GM18498 (cell line): ENCODE results near the gene AASDHPPT.
"Not testable (repeated sequence)": the region's sequence is repeated elsewhere in the genome, so short reads cannot be mapped to it uniquely, and the experiment has no call there.

ENCODE experiments used
- ATAC-seq: cut with Tn5 transposase; IDR thresholded peaks from one replicate; pipeline ENCODE4 v1.9.1; 2021; ENCODE audit warnings: mild to moderate bottlenecking, moderate library complexity; ENCODE audit not compliant: unreplicated experiment

AASDHPPT gene, protein sequence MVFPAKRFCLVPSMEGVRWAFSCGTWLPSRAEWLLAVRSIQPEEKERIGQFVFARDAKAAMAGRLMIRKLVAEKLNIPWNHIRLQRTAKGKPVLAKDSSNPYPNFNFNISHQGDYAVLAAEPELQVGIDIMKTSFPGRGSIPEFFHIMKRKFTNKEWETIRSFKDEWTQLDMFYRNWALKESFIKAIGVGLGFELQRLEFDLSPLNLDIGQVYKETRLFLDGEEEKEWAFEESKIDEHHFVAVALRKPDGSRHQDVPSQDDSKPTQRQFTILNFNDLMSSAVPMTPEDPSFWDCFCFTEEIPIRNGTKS

GRCh38 chr11:106077609-106078455, at the start of gene AASDHPPT:
AASDHPPT (plus strand) TSS chr11:106077662; CDS start chr11:106077711, 49 bp downstream.
- ATAC-seq = peak; percentile 21

GRCh38 chr11:106030609-106031008, 46.9 kb upstream of the AASDHPPT start:
- ATAC-seq = no peak

DNA sequence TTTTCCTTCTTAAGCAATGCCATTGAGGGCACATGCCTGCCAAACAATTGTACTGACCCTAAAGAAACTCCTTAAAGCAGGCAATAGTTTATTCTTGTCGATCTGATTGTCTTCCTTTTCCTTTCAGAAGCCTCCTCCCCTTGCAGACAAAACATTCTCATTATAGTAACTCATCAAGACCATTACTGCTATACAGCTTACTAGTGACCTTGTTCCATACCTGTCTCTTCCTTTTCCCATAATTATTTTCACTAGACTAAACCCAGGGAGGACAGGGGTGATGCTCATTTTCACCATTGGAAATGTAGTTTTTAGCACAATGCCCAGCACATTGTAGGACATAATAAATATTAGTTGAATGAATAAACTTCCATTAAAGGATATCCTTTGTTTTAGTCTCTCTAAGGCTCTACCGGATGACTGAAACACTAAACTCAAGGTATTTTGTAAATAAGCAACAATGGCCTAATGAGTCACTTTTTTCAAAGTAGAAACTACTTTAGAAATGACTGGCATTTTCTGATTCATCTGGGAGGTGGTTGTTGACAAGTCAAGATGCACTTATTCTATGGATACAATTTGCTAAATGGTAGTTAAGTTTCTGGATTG, 46.2 kb upstream of the AASDHPPT start:
- ATAC-seq = no peak

DNA sequence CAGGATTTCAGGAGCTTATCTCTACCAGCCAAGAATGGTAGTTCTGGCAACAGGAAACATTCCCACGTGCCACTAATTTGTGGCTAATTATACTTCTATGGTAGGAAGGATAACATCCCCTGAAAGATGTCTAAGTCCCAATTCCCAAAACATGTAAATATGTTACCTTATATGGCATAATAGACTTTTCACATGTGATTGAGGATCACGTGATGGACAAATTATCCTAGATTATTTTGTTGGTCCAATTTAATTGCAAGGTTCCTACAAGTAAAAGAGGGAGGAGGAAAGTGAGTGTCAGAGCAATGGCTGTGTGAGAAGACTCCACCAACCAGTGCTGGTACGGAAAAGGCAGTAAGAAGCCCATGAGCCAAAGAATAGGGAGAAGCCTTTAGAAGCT, 45.5 kb upstream of the AASDHPPT start:
- no peak for ATAC-seq

DNA sequence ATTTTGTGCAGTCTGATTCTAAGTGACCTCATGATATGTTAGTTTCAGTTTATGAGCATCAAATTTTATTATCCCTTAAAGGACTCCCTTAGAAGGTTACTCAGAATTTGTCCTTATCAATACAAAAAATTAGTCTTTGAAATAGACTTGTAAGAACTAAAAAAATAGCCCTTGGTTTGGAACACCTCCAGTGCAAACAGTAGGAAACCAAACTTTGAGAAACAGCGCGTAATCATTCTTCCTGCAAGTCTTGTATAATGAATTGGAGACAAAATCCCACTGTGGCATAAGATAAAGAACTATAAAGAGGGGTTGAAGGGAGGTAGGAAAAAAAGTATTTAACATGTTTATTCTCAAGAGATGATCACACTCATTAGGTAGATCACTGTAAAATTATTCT, 44.6 kb upstream of the AASDHPPT start:
- ATAC-seq = no peak

- no peak for ATAC-seq
These were observed 33.9 kb upstream of the AASDHPPT start for GRCh38 chr11:106043540-106043939.

DNA sequence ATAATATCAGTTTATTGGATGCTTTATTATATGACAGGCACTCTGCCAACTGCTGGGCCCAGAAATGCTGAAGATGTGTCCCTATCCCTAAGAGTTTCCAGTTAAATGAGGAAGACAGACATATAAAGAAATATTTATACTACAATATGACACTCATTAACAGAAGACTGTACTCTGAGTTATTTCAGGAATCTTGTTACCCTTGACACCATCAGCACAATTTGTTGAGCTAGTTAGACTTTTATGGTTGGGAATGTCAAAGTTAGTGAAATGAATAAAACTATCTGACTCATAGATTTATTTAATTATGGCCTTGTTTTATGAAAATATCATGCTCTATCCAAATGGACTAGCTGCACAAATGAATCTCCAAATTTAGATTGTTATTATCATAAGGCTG, 29.8 kb upstream of the AASDHPPT start:
- ATAC-seq = no peak

- no peak for ATAC-seq
These were observed 27.6 kb upstream of the AASDHPPT start for GRCh38 chr11:106049727-106050476.

DNA sequence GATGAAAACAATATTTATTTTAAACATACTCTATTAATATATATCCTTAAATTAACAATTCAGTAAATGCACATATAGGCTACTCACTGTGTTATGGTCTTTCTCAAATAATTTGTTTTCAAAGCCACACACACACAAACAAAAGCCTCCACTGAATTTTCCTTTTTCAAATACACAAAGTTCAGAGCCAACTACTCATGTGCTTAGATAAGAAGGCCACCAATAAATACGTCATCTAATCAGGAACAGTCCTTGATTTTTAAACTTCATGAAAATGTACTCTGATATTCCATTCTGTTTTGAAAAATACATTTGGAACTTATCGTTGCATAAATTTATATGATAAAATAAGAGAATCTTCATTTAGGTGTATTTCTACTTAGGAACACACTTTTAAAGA, 26.4 kb upstream of the AASDHPPT start:
- ATAC-seq = no peak

DNA sequence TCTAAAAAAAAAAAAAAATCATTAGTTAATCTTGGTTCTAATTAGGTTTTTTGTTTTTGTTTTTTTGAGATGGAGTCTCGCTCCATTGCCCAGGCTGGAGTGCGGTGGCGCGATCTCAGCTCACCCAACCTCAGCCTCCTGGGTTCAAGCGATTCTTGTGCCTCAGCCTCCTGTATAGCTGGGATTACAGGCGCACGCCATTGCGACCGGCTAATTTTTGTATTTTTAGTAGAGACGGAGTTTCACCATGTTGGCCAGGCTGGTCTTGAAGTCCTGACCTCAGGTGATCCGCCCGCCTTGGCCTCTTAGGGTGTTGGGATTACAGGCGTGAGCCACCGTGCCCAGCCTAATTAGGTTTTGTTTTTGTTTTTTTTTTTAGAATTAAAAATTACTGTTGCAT, 19.1 kb upstream of the AASDHPPT start:
- not testable (repeated sequence) for ATAC-seq

DNA sequence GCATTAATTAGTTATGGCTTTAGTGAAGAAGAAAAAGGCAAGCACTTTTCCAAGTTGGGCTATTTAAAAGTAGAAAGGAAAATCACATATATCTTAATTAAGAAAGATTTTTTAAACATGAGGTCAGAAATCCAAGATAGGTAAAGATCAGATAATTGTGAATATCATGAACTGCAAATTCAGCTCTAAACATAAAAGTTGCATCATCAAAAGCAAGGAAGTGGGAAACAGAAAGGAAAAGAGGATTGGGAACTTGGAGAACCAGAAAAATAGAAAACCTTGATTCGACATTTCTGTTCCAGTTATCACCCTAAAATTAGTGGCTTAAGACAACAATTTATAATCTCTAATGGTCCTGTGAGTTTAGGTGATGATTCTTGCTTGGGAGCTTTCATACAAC, 17.8 kb upstream of the AASDHPPT start:
- ATAC-seq = no peak

DNA sequence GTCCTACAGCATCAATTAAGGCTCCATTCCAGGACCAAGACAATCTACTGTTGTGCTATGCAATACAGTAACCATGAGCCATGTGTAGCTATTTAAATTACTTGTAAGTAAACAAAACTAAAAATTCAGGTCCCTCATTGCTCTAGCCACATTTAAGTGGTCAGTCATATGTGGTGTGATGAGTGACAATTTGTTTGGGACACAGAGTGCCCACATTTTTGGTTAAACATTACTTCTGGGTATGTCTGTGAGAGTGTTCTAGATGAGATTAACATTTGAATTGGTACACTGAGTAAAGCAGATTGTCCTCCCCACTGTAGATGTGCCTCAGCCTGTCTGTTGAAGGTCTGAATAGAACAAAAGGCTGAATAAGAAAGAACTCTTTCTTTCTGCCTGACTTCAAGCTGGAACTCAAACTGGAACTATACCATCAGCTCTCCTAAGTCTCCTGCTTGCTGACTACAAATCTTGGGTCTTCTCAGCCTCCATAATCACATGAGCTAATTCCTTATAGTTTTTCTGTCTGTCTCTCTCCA, 16.1 kb upstream of the AASDHPPT start:
- ATAC-seq = no peak

- peak; percentile 69 for ATAC-seq
These were observed 15.2 kb upstream of the AASDHPPT start for GRCh38 chr11:106061954-106062949.

DNA sequence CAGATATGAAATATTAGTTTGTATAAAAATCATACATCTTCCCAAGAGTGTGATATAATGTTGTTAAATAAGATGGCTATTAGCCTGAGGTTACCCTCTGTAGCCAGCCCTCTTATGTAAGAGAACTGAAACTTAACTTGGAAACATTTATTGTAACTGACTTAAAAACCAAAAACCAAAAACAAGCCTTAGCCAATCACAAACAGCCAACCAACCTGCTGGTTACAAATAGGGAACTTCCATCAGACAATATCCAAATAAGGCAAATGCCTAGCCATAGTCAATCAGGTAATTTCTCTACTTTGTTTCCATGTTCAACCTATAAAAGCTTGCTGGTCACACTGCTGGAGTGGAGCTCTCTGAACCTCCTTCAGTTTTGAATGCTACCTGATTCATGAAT, 14.5 kb upstream of the AASDHPPT start:
- peak; percentile 53 for ATAC-seq

DNA sequence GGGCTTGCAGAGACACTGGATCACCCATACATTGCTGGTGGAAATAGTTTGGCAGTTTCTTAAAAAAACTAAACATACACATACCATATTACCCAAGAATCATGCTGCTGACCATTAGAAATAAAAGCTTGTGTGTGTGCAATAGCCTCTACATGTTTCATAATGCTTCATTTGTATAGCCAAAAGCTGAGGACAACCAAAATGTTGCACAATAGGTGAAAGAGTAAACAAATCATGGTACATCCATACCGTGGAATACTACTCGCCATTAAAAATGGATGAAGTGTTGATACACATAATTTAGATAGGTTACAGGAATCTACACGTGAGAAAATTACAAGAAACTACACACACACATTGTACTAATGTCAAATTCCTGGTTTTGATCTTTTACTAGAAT, 6.9 kb upstream of the AASDHPPT start:
- no peak for ATAC-seq

DNA sequence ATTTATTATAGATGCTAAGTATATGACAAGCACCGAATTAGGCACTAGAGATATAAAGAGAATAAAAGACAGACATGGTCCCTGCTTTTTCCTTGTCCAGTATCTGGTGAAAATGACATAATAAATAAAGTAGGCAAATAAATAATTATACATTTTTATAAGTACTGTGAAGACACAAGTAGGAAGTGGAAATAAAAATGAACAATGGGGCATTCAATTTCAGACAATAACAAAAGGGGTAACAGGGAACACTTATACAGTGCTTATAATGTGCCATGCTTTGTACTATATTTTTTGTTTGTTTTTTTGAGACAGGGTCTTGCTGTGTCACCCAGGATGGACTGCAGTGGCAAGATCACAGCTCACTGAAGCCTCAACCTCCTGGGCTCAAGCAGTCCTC, 4.7 kb upstream of the AASDHPPT start:
- no peak for ATAC-seq

DNA sequence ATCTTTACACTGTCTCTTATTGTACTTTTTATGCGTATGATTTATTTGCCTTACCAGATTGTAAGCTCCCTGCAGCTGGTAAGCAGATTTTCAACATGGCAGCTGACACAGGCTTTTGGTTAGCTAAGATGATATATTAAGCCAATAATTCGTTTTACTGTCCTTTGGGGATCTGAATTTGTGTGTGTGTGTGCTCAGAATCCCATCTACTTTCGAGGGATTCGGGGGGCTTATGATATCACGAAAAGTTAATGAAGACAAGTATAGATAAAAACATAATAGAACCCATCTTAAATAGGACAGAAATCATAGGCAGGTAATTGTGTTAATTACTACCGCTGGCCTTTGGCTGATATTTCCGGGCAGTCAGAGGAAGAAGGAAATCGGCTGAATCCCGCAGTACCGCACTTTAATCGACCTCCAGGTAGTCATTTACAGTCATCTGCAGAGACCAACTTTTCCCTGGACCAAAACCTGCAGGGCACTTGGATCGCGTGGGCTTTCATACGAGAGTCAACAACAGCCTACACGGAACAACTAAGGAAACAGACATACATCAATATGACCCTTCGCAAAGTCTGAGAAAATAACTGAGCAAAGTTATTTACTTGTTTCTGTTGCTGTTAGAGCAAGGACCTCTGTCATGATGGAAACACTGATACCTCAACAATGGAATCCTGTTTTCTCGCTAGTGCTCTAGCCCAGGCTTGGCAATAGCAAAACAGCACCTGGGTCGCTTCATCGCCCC, 1.1 kb upstream of the AASDHPPT start:
- no peak for ATAC-seq

DNA sequence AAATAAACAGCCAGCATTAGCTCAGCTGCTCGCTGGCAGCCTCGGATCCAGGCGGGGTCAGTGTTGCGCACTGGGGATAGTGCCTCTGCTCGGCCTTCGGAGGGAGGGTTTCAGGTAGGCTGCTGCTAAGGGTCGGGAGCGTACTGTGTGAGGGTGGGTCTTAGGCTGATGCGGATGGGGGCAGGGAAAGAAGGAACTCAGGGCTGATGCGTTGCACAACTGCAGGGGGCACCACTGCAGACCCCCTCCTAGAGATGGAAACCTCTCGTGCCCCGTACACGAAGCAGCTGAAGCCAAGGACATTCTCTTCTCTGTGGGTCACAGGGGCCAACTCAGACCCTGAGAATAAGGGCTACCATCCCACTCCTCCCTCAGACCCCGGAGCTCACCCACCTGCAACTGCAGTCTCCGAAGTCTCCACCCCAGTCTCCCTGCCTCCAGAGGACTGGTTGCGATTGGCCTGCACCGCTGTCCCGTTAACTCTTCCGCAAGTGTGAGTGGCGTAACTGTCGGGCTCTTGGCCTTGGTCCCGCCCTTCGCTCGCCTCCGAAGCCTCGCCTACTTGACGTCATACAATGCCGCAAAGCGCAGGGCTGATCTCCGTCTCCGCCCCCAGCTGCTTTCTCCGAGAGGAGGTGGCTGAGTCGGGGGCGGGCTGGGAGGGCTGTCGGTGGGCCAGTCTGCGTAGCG, 398 bp upstream of the AASDHPPT start, which contains the start of gene KBTBD3:
KBTBD3 (minus strand) TSS at position 429 of the 690 bp plus-strand sequence. CDS start 18,250 bp downstream, outside the sequence.
- peak; percentile 95 for ATAC-seq
